Epithelial cell of esophagus (primary cell): ENCODE data around the gene TESK1.

Experiments
- DNase-seq: peaks from one replicate; pipeline ENCODE4 v3.0.0; 2010; ENCODE audit warnings: low read depth
- H3K4me3 ChIP-seq: 2 replicates; pipeline ENCODE4 v1.5.1; 2011; ENCODE audit warnings: mild to moderate bottlenecking, low read length, control low read depth
- CTCF ChIP-seq: IDR thresholded peaks from 2 replicates; pipeline ENCODE4 v1.5.1; 2011; ENCODE audit warnings: low read depth, mild to moderate bottlenecking, low read length, control low read depth, inconsistent platforms; ENCODE audit not compliant: insufficient read depth; ENCODE audit errors: missing control alignments

TESK1 gene

GRCh38 chr9:35560625-35561337 lies 44.3 kb upstream of the TESK1 start:
- TF ChIP-seq CTCF: no peak
- H3K4me3 ChIP-seq: no peak overlapping the region
- no peak for DNase-seq

- TF ChIP-seq CTCF: no peak
- H3K4me3 ChIP-seq: no peak overlapping the region
- DNase-seq: no peak
Measured at GRCh38 chr9:35561468-35562261, 43.4 kb upstream of the TESK1 start.

GRCh38 chr9:35562895-35563780 lies 41.9 kb upstream of the TESK1 start:
- peak; percentile 47 for DNase-seq
- no peak overlapping the region for H3K4me3 ChIP-seq
- TF ChIP-seq CTCF: no peak

GRCh38 chr9:35563791-35564197 lies 41.3 kb upstream of the TESK1 start:
- no peak overlapping the region for H3K4me3 ChIP-seq
- no peak for TF ChIP-seq CTCF
- DNase-seq: no peak

GRCh38 chr9:35564658-35565061 lies 40.4 kb upstream of the TESK1 start:
- no peak for DNase-seq
- no peak for TF ChIP-seq CTCF
- H3K4me3 ChIP-seq: no peak overlapping the region

GRCh38 chr9:35566417-35566816 lies 38.6 kb upstream of the TESK1 start:
- H3K4me3 ChIP-seq: no peak overlapping the region
- DNase-seq: no peak
- TF ChIP-seq CTCF: no peak
